Astrocyte (in vitro differentiated cells and primary cell): ENCODE results near the gene VLDLR. TPM values are rescaled to one million over a fixed set of nuclear protein-coding genes. Genes with fewer than 3 reads are reported as not detected.

Experiments
- DNase-seq: peaks from one replicate; pipeline ENCODE4 v3.0.0-alpha.2; 2010; ENCODE audit warnings: low read depth
- FAIRE-seq: peaks from 2 replicates; lab custom pipeline; 2011; peaks lifted over from hg19 to GRCh38; lab: Jason Lieb, UNC
- H2AFZ ChIP-seq: 2 replicates; pipeline ENCODE4 v1.6.0; 2012; ENCODE audit warnings: low read depth, low read length, inconsistent platforms
- H3K27ac ChIP-seq: 2 replicates; pipeline ENCODE4 v1.5.1; 2011; ENCODE audit warnings: low read depth, low read length, inconsistent platforms
- H3K27me3 ChIP-seq: 2 replicates; pipeline ENCODE4 v1.6.0; 2011; ENCODE audit warnings: low read length, inconsistent platforms; ENCODE audit not compliant: insufficient read depth
- H3K36me3 ChIP-seq: 2 replicates; pipeline ENCODE4 v1.5.1; 2011; ENCODE audit warnings: low read length, inconsistent platforms; ENCODE audit not compliant: insufficient read depth
- H3K4me1 ChIP-seq: 2 replicates; pipeline ENCODE4 v1.5.1; 2011; ENCODE audit warnings: low read length, inconsistent platforms; ENCODE audit not compliant: insufficient read depth
- H3K4me2 ChIP-seq: 2 replicates; pipeline ENCODE4 v1.6.0; 2012; ENCODE audit warnings: low read length, inconsistent platforms
- H3K4me3 ChIP-seq: 2 replicates; pipeline ENCODE4 v1.5.1; 2011; ENCODE audit warnings: low read depth, mild to moderate bottlenecking, low read length, inconsistent platforms; ENCODE audit not compliant: insufficient read depth
- H3K79me2 ChIP-seq: 2 replicates; pipeline ENCODE4 v1.6.0; 2012; ENCODE audit warnings: mild to moderate bottlenecking, low read length, inconsistent platforms; ENCODE audit not compliant: insufficient read depth
- H3K9ac ChIP-seq: 2 replicates; pipeline ENCODE4 v1.6.0; 2012; ENCODE audit warnings: mild to moderate bottlenecking, low read length, inconsistent platforms
- H3K9me3 ChIP-seq: 2 replicates; pipeline ENCODE4 v1.5.1; 2012; ENCODE audit warnings: low read depth, mild to moderate bottlenecking, low read length, inconsistent platforms; ENCODE audit not compliant: insufficient read depth
- H4K20me1 ChIP-seq: 2 replicates; pipeline ENCODE4 v1.6.0; 2012; ENCODE audit warnings: low read length, inconsistent platforms; ENCODE audit not compliant: insufficient read depth
- H3K27ac Mint-ChIP-seq: one replicate; pipeline ENCODE4 v1.8.0; 2021; ENCODE audit warnings: mild to moderate bottlenecking, mixed read lengths; ENCODE audit not compliant: unreplicated experiment
- H3K27me3 Mint-ChIP-seq: one replicate; pipeline ENCODE4 v1.8.0; 2021; ENCODE audit warnings: low read depth, mixed read lengths; ENCODE audit not compliant: unreplicated experiment
- H3K36me3 Mint-ChIP-seq: one replicate; pipeline ENCODE4 v1.8.0; 2021; ENCODE audit warnings: low read depth, mixed read lengths; ENCODE audit not compliant: unreplicated experiment
- H3K4me1 Mint-ChIP-seq: one replicate; pipeline ENCODE4 v1.8.0; 2021; ENCODE audit warnings: low read depth, mixed read lengths; ENCODE audit not compliant: unreplicated experiment
- H3K4me3 Mint-ChIP-seq: one replicate; pipeline ENCODE4 v1.8.0; 2021; ENCODE audit warnings: mild to moderate bottlenecking, moderate library complexity, mixed read lengths; ENCODE audit not compliant: unreplicated experiment
- H3K9me3 Mint-ChIP-seq: one replicate; pipeline ENCODE4 v1.8.0; 2021; ENCODE audit warnings: mild to moderate bottlenecking, mixed read lengths; ENCODE audit not compliant: unreplicated experiment
- EZH2 ChIP-seq: IDR thresholded peaks from 2 replicates; pipeline ENCODE4 v1.6.1; 2012; ENCODE audit warnings: mild to moderate bottlenecking, low read length, inconsistent platforms; ENCODE audit not compliant: insufficient read depth
- total RNA-seq: library from RNA; stranded (reverse); gene quantifications from 2 replicates; pipeline ENCODE4 v1.2.1, GENCODE V29; 2021
- TF ChIP-seq, protein P1 (sequence below): IDR thresholded peaks from 2 replicates; pipeline ENCODE4 v1.5.1; 2011; ENCODE audit warnings: low read depth, mild to moderate bottlenecking, inconsistent platforms, low read length, moderate library complexity; ENCODE audit not compliant: insufficient read depth

VLDLR gene
- total RNA-seq, 1 donor from 2014 or later, result 63.2 TPM

DNA sequence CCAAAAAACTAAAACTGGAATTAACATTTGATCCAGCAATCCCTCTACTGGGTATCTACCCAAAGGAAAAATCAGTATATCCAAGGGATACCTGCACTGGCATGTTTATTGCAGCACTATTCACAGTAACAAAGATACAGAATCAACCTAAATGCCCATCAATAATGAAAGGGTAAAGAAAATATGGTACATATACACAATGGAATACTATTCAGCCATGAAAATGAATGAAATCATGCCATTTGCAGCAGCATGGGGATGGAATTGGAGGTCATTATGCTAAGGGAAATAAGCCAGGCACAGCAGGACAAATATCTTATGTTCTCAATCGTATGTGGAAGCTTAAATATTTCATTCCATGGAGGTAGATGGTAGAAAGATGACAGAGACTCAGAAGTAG lies 9.7 kb downstream of the VLDLR start:
- no peaks in the 10 kb centered on the region for H3K27me3 ChIP-seq
- no peak overlapping the region for H3K4me2 ChIP-seq
- TF ChIP-seq EZH2, result no peak
- TF ChIP-seq, protein P1, sequence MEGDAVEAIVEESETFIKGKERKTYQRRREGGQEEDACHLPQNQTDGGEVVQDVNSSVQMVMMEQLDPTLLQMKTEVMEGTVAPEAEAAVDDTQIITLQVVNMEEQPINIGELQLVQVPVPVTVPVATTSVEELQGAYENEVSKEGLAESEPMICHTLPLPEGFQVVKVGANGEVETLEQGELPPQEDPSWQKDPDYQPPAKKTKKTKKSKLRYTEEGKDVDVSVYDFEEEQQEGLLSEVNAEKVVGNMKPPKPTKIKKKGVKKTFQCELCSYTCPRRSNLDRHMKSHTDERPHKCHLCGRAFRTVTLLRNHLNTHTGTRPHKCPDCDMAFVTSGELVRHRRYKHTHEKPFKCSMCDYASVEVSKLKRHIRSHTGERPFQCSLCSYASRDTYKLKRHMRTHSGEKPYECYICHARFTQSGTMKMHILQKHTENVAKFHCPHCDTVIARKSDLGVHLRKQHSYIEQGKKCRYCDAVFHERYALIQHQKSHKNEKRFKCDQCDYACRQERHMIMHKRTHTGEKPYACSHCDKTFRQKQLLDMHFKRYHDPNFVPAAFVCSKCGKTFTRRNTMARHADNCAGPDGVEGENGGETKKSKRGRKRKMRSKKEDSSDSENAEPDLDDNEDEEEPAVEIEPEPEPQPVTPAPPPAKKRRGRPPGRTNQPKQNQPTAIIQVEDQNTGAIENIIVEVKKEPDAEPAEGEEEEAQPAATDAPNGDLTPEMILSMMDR, result no peak
- H3K4me1 Mint-ChIP-seq, result peaks cover 3% of the 10 kb centered on the region
- no peaks in the 10 kb centered on the region for H3K36me3 ChIP-seq
- no peak overlapping the region for H2AFZ ChIP-seq
- FAIRE-seq (no peak), DNase-seq (no peak)
- H3K4me3 Mint-ChIP-seq, result no peak overlapping the region
- no peaks in the 10 kb centered on the region for H3K9me3 ChIP-seq
- no peaks in the 10 kb centered on the region for H4K20me1 ChIP-seq
- peaks cover 9% of the 10 kb centered on the region for H3K36me3 Mint-ChIP-seq
- H3K27me3 Mint-ChIP-seq, result no peaks in the 10 kb centered on the region
- no peaks in the 10 kb centered on the region for H3K4me1 ChIP-seq
- no peak overlapping the region for H3K27ac ChIP-seq
- H3K4me3 ChIP-seq, result no peak overlapping the region
- H3K27ac Mint-ChIP-seq, result no peak overlapping the region
- H3K9me3 Mint-ChIP-seq, result no peaks in the 10 kb centered on the region
- H3K9ac ChIP-seq, result no peak overlapping the region
- H3K79me2 ChIP-seq, result no peaks in the 10 kb centered on the region

DNA sequence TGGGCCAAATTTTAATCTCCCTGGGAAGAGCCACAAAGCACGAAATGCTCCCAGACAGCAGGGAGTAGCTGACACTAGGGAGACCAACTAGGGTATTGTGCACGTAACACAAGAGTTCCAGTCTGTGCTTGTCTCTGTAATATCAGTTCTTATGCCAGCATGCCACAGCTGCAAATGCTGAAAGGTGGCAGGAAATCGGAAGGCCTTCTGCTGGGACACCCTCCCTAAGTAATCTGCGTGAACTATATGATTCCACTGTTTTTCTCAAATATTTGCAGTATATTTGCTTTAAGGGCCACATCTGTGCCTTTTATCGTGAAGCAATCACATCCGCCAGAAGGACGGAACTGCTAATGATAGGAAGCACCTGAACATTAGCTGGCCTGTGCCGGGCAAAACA lies 12.6 kb downstream of the VLDLR start:
- Histone ChIP-seq H3K36me3 (no peaks in the 10 kb centered on the region), H3K79me2 (no peaks in the 10 kb centered on the region), H3K27ac (no peak overlapping the region), H3K27me3 (no peaks in the 10 kb centered on the region), H4K20me1 (no peaks in the 10 kb centered on the region), H2AFZ (no peak overlapping the region), H3K4me3 (no peak overlapping the region), H3K4me1 (no peaks in the 10 kb centered on the region), H3K9me3 (no peaks in the 10 kb centered on the region), H3K9ac (no peak overlapping the region), H3K4me2 (no peak overlapping the region)
- Mint-ChIP-seq H3K9me3 (no peaks in the 10 kb centered on the region), H3K27ac (no peak overlapping the region), H3K36me3 (peaks cover 9% of the 10 kb centered on the region), H3K27me3 (no peaks in the 10 kb centered on the region), H3K4me3 (no peak overlapping the region), H3K4me1 (peaks cover 5% of the 10 kb centered on the region)
- FAIRE-seq, result no peak
- TF ChIP-seq, protein P1, result no peak
- no peak for TF ChIP-seq EZH2
- DNase-seq, result no peak

DNA sequence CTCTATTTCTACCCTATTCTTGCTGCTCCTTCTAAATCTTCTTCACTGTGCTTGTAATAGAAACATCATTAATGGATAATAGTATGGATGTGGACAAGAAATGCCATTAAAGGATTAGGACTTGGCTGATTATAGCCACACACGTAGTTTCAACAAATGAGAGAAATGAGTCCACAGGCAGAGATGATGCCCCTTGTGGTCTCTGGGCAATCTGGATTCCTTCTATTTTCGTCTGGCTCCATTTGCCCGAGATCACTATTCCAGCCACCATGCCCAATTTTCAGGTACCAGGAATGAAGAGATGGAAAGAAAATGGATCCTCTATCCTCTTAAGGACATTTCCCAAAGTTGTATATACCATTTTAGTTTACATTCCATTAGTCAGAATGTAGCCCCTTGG lies 13.2 kb downstream of the VLDLR start:
- no peak for FAIRE-seq
- DNase-seq, result no peak
- TF ChIP-seq EZH2, result no peak
- H3K36me3 Mint-ChIP-seq, result peaks cover 9% of the 10 kb centered on the region
- H3K27ac Mint-ChIP-seq, result no peak overlapping the region
- Histone ChIP-seq H3K79me2 (no peaks in the 10 kb centered on the region), H4K20me1 (no peaks in the 10 kb centered on the region), H3K4me2 (no peak overlapping the region), H3K27me3 (no peaks in the 10 kb centered on the region), H3K9ac (no peak overlapping the region), H3K4me1 (no peaks in the 10 kb centered on the region), H3K27ac (no peak overlapping the region), H3K4me3 (no peak overlapping the region), H3K9me3 (no peaks in the 10 kb centered on the region), H2AFZ (no peak overlapping the region), H3K36me3 (no peaks in the 10 kb centered on the region)
- no peaks in the 10 kb centered on the region for H3K27me3 Mint-ChIP-seq
- H3K4me3 Mint-ChIP-seq, result no peak overlapping the region
- no peaks in the 10 kb centered on the region for H3K9me3 Mint-ChIP-seq
- peaks cover 5% of the 10 kb centered on the region for H3K4me1 Mint-ChIP-seq
